GM21786 (cell line): ENCODE measurements around the gene GYS1.

ENCODE experiments used
- ATAC-seq: cut with Tn5 transposase; IDR thresholded peaks from one replicate; pipeline ENCODE4 v1.9.1; 2021; ENCODE audit not compliant: unreplicated experiment

GYS1 gene

DNA sequence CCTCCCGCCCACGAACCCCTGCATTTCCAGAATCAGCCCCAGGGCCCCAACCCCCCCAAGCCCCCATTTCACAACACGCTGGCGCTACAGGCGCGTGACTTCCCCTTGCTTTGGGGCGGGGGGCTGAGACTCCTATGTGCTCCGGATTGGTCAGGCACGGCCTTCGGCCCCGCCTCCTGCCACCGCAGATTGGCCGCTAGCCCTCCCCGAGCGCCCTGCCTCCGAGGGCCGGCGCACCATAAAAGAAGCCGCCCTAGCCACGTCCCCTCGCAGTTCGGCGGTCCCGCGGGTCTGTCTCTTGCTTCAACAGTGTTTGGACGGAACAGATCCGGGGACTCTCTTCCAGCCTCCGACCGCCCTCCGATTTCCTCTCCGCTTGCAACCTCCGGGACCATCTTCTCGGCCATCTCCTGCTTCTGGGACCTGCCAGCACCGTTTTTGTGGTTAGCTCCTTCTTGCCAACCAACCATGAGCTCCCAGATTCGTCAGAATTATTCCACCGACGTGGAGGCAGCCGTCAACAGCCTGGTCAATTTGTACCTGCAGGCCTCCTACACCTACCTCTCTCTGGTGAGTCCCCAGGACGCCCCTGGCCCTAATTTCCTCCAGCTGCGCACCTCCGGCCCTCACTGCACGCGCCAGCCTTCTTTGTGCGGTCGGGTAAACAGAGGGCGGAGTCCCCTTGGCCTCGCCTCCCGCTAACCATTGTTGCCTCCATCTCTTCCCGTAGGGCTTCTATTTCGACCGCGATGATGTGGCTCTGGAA is 27.9 kb downstream of the GYS1 start, which contains the start of gene FTL:
Gene FTL, plus strand, starts transcription at position 270 of the 766 bp plus-strand sequence. Its CDS starts 199 bp downstream, at position 469.
- peak; percentile 43 for ATAC-seq

DNA sequence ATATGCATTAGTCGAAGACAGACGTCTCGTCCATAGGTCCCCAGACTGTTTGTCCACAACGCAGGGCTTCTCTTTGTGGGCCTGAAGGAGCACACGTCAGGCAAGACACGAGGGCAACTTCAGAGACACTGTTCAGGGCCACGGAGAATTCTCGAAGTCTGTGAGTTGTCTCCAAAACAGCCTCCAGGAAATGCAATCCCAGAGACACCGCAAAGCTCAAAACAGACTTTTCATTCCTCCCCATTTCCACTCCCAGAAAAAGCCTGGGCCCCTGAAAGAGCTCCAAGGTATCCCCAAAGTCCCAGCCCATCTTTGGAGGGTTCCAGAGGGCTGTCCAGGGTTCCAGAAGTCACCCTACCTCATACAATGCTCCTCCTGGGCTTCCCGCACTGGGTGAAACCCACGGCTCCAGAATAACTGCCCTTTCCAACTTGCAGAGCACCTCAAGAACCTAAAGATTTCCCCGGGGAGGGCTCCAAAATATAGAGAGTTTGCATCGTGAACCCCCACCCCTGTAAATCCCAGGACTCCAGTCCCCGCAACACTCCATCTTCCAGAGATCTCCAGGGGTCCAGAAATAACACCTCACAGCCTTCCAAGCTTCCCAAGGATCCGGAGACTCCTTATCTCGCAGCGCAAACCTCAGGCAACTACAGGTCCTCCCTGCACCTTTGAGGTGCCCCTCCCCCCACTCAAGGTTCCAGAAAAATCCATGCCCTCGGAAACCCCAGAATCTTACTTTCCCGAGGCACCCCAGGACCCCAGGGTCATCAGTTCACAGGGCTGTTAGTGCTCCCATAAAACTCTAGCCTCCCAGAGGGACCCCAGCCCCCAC is 28.7 kb downstream of the GYS1 start:
- ATAC-seq, result no peak

DNA sequence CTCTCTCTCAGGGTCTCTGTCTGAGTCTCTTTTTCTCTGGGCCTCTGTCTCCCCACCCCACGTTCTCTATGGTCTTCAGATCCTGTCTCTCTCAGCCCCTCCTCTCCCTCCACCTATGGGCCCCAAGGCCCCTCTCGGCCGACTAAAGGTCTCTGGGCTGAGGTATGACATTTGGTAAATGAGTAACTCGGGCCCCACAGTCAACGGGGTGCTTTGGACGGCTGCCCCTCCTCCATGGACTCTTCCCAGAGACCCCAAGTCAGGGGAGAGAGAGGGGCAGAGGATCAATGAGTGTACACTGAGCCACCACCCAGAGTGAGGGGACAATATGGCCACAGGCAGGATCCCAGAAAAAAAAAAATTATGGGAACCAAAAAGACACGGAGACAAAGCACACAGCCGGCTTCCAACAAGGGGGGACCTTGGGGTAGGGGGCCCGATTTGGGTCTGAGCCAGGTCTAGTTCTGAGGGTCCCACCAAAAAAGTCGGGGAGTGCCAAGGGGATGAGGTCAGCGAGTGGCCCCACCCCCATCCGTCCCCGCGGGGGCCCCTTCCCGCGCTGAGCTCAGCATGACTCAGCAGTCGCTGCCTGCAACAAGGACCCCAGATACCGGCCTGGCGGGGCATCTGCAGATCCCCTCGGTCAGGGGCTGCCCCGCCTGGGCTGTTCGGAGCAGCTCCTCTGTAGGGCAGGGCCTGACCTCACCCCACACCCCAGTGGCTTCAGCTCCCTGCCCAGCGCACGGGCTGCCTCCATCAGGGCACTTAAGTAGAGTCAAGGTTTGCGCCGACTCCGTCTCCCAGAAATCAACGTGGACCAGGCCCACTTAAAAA is 29.5 kb downstream of the GYS1 start:
- ATAC-seq, result peak; percentile 23

DNA sequence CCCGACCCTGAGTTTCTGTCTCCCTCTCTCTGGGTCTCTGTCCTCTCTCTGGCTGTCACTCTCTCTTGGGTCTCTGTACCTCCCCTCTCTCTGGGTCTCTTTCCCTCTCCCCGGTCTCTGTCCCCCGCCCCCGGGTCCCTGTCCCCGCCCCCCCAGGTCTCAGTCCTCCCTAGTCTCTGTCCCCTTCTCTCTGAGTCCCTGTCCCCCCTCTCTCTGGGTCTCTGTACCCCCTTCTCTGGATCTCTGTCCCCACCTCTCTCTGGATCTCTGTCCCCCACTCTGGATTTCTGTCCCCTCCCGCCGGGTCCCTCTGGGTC is 30.3 kb downstream of the GYS1 start:
- no peak for ATAC-seq

DNA sequence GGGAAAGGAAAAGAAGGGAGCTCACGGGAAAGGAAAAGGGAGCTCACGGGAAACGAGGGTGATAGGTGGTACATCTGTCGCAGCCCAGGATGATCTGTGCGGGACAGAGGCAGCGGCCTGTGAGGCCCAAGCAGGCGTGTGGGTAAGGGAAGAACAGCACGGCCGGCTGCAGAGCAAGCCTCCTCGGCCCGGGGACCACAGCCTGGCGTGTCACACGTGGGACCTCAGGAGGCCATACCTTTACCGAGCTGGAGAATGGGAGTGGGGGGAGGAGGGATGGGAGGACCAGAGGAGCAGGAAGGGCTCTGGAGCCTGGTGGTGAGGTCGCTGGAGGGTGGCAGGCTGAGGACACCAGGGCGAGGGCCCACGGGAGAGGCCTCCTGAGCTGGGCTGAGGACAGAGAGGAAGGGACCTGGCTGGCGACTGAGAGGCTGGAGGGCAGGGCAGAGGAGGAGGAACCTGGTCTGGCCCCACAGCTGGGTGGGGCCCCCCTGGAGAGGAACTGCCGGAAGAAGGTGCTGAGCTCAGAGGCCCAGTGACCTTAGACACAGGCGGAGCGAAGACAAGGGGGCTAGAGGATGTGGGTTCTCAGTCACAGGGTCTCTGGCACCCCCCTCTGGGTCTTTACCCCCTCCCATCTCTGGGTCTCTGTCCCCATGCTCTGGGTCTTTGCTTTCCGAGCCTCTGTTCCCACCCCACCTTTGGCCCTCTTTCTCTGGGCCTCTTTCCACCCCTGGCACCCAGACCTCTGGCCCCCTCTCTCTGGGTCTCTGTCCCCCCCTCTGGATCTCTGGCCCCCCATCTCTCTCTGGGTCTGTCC is 30.9 kb downstream of the GYS1 start:
- peak; percentile 35 for ATAC-seq

DNA sequence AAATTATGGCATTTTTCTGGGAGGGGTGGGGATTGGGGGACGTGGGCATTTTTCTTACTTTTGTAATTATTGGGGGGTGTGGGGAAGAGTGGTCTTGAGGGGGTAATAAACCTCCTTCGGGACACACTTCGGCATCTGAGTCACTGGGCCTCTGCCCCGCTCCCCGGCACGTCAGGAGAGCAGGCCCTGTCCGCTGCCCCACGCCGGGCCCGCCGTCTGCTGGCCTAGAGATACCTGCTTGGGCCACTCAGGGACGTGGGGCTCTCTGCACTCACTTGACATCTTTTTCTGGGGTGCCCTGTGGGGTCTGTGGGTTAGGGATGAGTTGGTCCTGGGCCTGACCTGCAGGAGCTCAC is 31.5 kb downstream of the GYS1 start:
- no peak for ATAC-seq

DNA sequence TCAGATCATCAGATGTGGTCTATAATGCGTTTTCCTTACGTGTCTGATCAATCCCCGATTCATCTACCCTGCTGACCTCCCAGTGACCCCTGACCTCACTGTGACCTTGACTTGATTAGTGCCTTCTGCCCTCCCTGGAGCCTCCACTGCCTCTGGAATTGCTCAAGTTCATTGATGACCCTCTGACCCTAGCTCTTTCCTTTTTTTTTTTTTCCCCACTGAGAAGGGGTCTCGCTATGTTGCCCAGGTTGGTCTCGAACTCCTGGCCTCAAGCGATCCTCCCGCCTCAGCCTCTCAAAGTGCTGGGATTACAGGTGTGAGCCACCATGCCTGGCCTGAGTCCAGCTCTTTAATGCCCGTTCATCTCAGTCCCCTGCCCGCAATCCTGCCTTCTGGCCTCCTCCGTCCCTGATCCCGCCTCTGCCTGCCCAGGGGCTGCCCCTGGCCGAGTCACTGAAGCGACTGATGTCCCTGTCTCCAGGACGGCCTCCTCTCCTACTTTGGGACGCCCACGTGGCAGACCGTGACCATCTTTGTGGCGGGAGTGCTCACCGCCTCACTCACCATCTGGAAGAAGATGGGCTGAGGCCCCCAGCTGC is 32.0 kb downstream of the GYS1 start:
- ATAC-seq, result no peak

DNA sequence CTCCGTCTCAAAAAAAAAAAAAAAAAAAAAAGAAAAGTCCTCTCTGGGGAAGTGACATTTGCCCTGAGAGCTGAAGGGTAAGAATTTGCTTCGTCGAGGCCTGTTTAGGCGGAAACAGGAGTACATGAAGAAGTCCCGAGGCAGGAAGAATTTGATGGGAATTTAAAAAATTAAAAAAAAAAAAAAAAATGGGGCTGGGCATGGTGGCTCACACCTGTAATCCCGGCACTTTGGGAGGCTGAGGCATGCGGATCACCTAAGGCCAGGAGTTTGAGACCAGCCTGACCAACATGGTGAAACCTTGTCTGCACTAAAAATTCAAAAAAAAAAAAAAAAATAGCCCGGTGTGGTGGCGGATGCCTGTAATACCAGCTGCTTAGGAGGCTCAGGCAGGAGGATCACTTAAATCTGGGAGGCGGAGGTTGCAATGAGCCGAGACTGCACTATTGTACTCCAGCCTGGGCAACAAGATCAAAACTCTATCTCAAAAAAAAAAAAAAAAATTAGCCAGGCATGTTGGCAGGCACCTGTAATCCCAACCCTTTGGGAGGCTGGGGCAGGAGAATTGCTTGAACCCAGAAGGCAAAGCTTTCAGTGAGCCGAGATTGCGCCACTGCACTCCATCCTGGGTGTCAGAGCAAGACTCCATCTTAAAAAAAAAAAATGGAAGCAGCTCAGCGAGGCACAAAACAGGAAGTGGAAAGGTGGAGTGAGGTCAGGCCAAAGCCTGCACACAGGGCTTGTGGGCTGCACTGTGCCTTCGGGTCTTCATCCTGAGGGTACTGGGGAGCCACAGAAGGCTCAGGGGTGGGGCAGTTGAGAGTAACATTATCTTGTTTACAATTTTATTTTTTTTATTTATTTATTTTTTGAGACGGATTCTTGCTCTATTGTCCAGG is 33.5 kb downstream of the GYS1 start:
- no peak for ATAC-seq

DNA sequence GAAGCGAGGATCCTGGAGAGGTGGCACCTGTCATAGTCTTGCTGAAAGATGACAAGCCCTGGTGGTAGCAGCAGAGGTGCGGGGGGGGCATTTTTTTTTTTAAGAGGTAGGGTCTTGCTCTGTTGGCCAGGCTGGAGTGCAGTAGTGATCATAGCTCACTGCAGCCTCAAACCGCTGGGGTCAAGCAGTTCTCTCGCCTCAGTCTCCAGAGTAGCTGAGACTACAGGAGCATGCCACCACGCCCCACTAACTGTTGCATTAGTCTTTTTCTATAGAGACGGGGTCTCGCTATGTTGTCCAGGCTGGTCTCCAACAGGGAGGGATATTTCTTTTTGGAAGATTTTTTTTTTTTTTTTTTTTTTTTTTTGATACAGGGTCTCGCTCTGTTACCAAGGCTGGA is 35.1 kb downstream of the GYS1 start:
- no peak for ATAC-seq

DNA sequence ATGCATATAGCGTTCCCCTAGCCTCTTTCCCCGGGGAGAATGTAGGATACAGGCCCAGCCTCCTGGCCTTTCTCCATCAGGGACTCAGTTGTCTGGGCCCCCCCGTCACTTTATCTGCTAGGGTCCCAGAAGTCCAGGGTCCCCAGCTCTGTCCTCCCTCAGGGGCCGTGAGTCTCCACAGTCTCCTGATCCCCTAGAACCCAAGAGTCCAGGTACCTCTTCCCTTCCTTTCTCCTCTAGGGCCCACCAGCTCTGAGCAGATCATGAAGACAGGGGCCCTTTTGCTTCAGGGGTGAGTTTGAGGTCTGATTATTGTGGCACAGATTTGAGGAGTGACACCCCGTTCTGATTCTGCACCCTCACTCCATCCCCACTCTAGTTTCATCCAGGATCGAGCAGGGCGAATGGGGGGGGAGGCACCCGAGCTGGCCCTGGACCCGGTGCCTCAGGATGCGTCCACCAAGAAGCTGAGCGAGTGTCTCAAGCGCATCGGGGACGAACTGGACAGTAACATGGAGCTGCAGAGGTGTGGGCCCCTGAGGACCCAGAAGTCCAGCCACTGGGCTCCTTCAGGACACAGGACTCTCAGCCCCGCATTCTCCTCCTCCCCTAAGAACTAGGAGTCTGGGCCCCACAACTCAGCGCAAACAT is 37.7 kb downstream of the GYS1 start:
- ATAC-seq, result no peak

DNA sequence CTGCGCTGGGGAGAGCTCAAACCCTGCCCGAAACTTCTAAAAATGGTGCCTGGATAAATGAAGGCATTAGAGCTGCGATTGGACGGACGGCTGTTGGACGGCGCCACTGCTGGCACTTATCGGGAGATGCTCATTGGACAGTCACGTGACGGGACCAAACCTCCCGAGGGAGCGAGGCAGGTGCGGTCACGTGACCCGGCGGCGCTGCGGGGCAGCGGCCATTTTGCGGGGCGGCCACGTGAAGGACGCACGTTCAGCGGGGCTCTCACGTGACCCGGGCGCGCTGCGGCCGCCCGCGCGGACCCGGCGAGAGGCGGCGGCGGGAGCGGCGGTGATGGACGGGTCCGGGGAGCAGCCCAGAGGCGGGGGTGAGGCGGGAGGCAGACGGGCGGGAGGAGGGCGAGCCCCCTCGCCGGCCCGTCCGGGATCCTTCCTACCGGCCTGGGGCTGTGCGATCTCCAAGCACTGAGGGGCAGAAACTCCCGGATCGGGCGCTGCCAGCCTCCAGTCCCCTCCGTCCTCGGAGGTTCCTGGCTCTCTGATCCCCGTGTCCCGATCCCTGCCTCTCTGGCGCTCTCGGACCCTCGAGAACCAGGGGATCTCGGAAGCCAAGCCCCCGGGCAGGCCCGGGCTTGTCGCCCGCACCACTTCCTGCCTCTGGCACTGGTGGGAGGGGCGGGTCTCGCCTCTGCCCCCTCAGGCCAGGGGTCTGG is 38.4 kb downstream of the GYS1 start, which contains the start of gene BAX:
Gene BAX, plus strand, starts transcription at position 281 of the 713 bp plus-strand sequence. Its CDS starts 54 bp downstream, at position 335.
- ATAC-seq, result peak; percentile 79

DNA sequence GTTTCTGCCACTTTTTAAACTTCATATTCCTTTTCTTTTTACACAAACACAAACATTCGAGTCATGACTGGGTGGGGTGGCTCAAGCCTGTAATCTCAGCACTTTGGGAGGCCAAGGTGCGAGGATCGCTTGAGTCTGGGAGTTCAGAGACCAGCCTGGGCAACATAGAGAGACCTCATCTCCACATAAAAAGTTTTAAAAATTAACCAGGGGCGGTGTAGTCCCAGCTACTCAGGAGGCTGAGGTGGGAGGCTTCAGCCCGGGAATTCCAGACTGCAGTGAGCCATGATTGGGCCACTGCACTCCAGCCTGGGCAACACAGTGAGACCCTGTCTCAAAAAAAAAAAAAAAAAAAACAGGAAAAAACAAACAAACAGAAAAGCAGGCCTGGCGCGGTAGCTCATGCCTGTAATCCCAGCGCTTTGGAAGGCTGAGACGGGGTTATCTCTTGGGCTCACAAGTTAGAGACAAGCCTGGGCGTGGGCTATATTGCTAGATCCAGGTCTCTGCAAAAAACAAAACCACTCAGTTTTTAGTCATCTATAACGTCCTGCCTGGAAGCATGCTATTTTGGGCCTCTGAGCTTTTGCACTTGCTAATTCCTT is 39.0 kb downstream of the GYS1 start:
- no peak for ATAC-seq

DNA sequence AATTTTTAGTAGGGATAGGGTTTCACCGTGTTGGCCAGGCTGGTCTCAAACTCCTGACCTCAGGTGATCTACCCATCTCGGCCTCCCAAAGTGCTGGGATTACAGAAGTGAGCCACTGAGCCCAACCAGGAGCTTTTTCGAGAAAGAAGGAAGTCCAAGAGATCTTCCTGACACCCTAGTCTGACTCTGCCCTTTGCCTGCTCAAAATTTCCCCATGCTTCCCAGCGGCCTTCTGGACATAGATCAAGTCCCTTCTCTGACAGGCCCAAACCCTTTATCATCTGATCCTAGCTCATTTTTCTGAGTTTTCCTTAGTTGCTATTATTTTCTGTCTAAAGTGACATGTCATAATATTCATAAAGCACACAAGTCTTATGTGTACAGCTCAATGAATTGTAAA is 40.0 kb downstream of the GYS1 start:
- no peak for ATAC-seq

DNA sequence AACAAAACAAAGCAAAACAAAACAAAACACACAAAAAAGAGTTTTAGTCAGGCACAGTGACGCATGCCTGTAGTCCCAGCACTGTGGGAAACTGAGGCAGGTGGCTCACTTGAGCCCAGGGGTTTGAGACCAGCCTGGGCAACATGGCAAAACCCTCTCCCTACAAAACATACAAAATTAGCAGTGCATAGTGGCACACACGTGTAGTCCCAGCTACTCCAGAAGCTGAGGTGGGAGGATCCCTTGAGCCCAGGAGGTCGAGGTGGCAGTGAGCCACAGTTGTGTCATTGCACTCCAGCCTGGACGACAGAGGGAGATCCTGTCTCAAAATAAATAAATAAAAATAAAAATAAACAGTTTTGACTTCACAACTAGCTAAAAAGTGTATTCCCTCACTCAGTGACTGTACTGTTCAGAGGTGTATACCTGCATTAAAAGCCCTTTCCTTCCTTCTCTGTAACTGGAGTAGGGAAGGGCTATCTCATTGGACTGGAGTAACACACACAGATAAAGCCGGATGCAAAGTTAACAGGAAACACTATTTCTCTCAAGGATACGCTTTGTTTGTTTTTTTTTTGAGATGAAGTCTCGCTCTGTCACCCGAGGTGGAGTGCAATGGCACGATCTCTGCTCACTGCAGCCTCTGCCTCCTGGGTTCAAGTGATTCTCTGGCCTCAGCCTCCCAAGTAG is 42.1 kb downstream of the GYS1 start:
- ATAC-seq, result no peak

DNA sequence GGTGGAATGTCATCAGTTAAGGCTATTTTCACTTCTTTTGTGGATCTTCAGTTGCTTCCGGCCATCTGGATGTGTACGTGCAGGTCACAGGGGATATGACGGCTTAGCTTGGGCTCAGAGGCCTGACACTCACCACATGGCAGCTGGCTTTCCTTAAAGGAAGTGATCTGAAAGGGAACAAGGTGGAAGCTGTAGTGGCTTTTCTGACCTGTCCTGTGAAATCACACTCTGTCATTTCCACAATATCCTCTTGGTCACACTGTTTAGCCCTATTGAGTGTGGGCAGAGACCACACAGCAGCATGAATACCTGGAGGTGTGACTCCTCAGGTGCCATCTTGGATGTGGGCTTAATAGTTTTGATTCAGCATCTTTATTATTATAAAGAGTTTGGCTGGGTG is 43.0 kb downstream of the GYS1 start:
- no peak for ATAC-seq

DNA sequence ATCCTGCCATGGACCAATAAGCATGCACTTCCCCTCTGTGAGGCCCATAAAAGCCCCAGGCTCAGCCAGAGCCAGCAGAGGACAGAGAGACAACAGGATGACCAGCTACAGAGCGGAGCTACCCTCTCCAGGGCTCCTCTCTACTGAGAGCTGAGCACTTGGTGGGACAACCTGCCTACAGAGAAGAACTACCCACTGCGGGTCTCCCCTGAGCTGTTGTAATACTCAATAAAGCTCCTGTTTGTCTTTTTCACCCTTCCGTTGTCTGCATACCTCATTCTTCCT is 45.9 kb downstream of the GYS1 start:
- no peak for ATAC-seq
